Measurements from ENCODE around the gene DCLK1.

The DCLK1 gene

DNA sequence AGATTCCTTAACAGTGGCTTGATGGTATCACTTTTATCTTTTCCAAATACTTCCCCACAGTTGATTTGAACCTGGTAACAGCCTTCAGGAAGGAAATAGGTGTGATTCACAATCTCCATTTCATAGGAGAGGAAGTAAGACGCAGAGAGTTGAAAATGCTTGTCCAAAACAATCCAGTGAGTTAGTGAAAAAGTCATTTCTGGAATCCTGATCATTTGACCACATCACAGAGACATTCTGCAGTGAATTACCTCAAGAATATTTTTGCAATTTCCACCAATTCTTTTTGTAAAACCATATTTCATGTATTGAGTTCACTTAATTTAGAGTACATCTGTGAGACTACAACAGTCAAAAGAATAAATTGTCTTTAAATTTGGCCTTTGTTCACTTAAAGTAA, 292.8 kb downstream of the DCLK1 start:
- TF ChIP-seq, protein P1, sequence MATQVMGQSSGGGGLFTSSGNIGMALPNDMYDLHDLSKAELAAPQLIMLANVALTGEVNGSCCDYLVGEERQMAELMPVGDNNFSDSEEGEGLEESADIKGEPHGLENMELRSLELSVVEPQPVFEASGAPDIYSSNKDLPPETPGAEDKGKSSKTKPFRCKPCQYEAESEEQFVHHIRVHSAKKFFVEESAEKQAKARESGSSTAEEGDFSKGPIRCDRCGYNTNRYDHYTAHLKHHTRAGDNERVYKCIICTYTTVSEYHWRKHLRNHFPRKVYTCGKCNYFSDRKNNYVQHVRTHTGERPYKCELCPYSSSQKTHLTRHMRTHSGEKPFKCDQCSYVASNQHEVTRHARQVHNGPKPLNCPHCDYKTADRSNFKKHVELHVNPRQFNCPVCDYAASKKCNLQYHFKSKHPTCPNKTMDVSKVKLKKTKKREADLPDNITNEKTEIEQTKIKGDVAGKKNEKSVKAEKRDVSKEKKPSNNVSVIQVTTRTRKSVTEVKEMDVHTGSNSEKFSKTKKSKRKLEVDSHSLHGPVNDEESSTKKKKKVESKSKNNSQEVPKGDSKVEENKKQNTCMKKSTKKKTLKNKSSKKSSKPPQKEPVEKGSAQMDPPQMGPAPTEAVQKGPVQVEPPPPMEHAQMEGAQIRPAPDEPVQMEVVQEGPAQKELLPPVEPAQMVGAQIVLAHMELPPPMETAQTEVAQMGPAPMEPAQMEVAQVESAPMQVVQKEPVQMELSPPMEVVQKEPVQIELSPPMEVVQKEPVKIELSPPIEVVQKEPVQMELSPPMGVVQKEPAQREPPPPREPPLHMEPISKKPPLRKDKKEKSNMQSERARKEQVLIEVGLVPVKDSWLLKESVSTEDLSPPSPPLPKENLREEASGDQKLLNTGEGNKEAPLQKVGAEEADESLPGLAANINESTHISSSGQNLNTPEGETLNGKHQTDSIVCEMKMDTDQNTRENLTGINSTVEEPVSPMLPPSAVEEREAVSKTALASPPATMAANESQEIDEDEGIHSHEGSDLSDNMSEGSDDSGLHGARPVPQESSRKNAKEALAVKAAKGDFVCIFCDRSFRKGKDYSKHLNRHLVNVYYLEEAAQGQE (IDR thresholded peaks at IDR 0.05; ENCODE audit: insufficient read depth in 1 of 2, low read depth in 2 of 2, low read length in 2 of 2): no peak
- TF ChIP-seq TAF1 (IDR thresholded peaks at IDR 0.05; ENCODE audit: borderline replicate concordance, insufficient read depth, low read length) (no peak), SIN3A (IDR thresholded peaks at IDR 0.05; ENCODE audit: borderline replicate concordance, insufficient read depth, low read length) (no peak), POLR2AphosphoS5 (IDR thresholded peaks at IDR 0.05; ENCODE audit: low read depth, low read length) (no peak), FOXP2 (optimal IDR thresholded peaks at IDR 0.05; ENCODE audit: borderline replicate concordance, extremely low read depth, extremely low read length, insufficient read depth) (no peak)

DNA sequence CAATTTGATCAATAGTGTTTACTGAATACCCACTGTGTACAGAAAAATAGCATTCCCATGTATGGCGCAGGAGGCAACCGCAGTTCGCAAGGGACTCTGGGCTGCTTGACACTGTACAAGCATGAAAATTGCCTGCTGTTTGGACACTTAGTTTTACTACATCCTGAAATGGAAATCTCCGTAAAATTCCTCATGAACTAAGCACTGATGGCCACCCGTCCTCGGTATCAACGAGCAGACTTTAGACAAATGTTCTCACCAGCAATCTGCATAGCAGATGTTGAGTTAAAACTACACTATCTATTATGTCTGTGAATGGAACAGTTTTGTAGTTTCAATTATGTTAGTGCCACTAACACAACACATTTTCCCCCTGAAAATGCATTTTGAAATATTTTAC, 294.7 kb downstream of the DCLK1 start:
- no peak for TF ChIP-seq SIN3A (IDR thresholded peaks at IDR 0.05; ENCODE audit: borderline replicate concordance, insufficient read depth, low read length)
- no peak for TF ChIP-seq FOXP2 (optimal IDR thresholded peaks at IDR 0.05; ENCODE audit: borderline replicate concordance, extremely low read depth, extremely low read length, insufficient read depth)
- TF ChIP-seq POLR2AphosphoS5 (IDR thresholded peaks at IDR 0.05; ENCODE audit: low read depth, low read length): no peak
- TF ChIP-seq, protein P1 (IDR thresholded peaks at IDR 0.05; ENCODE audit: insufficient read depth in 1 of 2, low read depth in 2 of 2, low read length in 2 of 2): no peak
- no peak for TF ChIP-seq TAF1 (IDR thresholded peaks at IDR 0.05; ENCODE audit: borderline replicate concordance, insufficient read depth, low read length)

DNA sequence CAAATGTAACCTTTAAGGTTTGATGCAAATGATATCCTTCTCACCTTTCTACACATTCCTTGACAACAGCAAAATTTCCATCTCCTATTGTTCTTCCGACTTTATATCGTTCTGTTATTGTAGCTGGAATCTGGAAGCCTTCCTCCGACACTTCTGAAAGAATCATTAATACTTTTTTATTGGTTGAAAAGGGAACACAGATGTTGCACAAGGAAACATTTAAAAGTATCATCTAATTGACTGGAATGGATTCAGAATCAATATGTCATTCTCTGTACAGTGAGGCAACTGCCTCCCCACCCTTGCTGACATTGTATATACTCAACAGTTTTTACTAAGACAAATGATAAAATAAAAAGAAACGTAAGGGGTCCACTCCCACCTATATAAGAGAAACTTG, 295.2 kb downstream of the DCLK1 start:
- no peak for TF ChIP-seq FOXP2 (optimal IDR thresholded peaks at IDR 0.05; ENCODE audit: borderline replicate concordance, extremely low read depth, extremely low read length, insufficient read depth)
- TF ChIP-seq, protein P1 (IDR thresholded peaks at IDR 0.05; ENCODE audit: insufficient read depth in 1 of 2, low read depth in 2 of 2, low read length in 2 of 2): no peak

DNA sequence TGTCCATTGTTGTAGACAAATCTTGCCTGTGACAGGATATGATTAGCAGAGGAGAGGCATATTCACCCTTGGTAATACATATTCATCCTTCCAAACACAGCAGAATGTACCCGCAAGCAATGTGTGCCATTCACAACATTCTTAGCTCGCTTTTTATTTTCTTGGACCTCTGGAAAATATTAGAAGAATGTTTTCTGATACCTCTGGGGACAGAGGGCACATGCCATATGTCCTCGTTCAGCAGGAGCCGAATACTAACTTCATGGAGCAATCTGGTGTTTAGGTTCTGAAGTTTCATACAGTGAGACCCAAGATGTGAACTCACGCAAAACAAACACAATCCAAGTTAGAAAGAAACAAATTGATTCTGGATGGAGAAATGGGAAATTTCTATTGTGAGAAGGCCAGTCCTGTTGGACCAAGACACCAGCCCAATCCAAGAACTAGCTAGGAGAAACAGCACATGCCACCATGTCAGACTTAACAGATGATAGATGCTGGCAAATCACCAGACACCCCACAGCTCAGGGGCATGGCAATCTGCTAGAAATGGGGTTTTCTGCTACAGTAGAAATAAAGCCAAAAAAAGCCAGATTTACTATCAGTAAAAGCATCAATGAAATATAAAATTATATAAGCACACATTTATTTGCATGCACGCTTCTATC, 297.4 kb downstream of the DCLK1 start:
- no peak for TF ChIP-seq POLR2AphosphoS5 (IDR thresholded peaks at IDR 0.05; ENCODE audit: low read depth, low read length)
- TF ChIP-seq TAF1 (IDR thresholded peaks at IDR 0.05; ENCODE audit: borderline replicate concordance, insufficient read depth, low read length): no peak
- TF ChIP-seq, protein P1 (IDR thresholded peaks at IDR 0.05; ENCODE audit: insufficient read depth in 1 of 2, low read depth in 2 of 2, low read length in 2 of 2): no peak
- no peak for TF ChIP-seq FOXP2 (optimal IDR thresholded peaks at IDR 0.05; ENCODE audit: borderline replicate concordance, extremely low read depth, extremely low read length, insufficient read depth)
- TF ChIP-seq SIN3A (IDR thresholded peaks at IDR 0.05; ENCODE audit: borderline replicate concordance, insufficient read depth, low read length): no peak

DNA sequence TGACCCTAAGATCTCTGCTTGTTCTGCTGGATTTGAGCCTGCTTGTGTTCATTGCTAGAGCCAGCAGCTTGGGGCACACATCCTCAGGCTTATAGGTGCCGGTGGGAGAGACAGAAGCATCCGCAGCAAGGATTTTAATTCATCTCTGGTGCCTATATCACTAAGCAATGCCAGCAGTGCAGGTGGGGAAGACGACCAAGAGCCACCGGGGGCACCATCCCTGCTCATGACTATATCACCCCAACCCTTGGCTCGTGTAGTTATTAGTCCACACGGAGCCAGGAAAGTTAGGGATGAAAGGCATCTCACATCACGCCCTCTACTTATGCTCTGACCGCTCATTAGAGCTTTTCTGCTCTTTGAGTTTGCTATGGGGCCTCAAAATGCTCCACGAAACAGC, 298.2 kb downstream of the DCLK1 start:
- TF ChIP-seq, protein P1 (IDR thresholded peaks at IDR 0.05; ENCODE audit: insufficient read depth in 1 of 2, low read depth in 2 of 2, low read length in 2 of 2): no peak
- TF ChIP-seq POLR2AphosphoS5 (IDR thresholded peaks at IDR 0.05; ENCODE audit: low read depth, low read length) (no peak), FOXP2 (optimal IDR thresholded peaks at IDR 0.05; ENCODE audit: borderline replicate concordance, extremely low read depth, extremely low read length, insufficient read depth) (no peak), SIN3A (IDR thresholded peaks at IDR 0.05; ENCODE audit: borderline replicate concordance, insufficient read depth, low read length) (no peak), TAF1 (IDR thresholded peaks at IDR 0.05; ENCODE audit: borderline replicate concordance, insufficient read depth, low read length) (no peak)
